ENCODE data around the gene SLC25A21.

The SLC25A21 gene

DNA sequence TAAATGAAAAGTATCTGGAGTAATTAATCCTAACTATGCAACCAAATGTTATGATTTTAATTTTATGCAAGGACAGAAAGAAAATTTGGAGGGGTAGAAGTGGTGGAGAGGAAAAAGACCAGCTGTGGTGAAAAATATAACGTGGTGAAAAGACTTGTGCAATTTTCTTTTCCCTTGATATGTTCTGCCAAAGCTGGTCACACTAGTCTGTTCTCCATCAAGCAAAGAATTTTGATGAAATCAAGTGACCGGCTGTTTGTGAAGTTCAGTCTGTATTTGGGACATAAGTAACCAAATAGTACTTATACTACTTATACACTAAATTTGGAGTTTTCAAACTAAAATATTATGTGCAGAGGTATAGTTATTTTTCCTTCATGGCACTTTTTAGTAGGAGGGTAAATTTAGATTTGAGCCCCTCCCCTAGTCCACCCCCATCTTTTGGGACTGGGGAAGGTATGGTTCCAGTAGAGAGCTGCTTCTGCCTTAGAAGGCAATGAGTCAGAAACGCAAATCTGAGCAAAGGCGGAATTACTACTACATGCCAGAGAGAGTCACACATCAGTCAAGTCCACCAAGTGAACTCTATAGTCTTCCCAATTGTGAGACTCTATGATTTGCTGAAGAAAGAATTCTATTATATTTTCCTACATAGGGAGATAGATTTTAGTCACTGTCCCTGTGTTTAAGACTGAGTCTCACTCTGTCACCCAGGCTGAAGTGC lies 229.7 kb downstream of the SLC25A21 start:
- DNase-seq: no peak
- TF ChIP-seq GATA1 (IDR thresholded peaks at IDR 0.05; ENCODE audit: low read depth, low read length): no peak
- TF ChIP-seq POLR2A (IDR thresholded peaks at IDR 0.05; ENCODE audit: low read length): no peak

DNA sequence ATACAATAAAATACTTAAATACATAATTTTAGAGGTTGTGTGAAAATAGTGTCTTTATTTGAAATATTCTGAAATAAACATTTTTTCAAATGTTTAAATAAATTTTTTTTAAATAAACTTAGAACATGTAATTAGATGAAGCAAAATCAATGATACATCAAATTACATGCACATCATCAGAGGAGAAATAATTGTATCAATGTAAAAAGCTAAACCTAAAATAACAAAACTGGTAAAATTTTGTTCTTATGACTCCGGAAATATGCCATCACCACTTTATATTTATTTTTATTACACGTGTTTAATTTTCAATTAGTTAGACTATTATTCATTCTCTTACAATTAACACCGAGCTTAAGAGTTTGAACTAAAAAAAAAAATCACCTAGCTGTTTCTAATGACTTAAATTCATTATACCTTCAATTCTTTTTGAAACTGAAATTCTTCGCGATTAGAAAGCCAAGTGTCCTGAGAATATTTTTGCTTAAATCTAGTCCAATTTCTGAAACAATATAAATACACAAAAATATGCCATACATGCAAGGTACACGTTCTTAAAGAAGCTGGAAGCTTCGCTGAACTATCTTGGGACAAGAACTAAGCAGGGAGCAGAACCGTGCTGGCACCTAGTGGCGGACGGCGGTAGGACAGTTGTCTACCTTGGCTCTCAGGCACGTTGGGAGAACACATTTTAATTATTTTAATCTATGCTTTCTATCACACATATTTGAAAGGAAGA lies 230.5 kb downstream of the SLC25A21 start:
- DNase-seq: peak; percentile 68 to 85
- no peak for TF ChIP-seq POLR2A (IDR thresholded peaks at IDR 0.05; ENCODE audit: low read length)
- TF ChIP-seq GATA1 (IDR thresholded peaks at IDR 0.05; ENCODE audit: low read depth, low read length): no peak

DNA sequence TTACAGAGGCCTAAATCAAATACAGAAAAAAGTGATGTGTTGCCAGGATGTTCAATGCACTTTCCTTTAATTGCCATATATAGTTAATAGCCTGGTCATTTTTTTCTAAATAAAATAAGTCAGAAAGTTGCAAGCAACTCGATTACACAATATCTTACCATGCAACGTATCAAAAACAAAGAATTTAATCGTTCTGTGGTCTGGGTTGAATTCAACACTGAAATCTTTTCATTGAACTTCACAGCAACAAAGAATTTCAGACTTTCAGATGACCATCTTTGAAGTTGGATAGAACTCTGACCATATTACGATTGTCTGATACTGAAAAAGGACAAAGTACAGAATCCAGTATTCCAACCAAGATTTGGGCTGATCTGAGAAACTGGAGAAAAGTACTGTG lies 231.9 kb downstream of the SLC25A21 start:
- no peak for TF ChIP-seq POLR2A (IDR thresholded peaks at IDR 0.05; ENCODE audit: low read length)
- no peak for TF ChIP-seq GATA1 (IDR thresholded peaks at IDR 0.05; ENCODE audit: low read depth, low read length)
- DNase-seq: no peak

GRCh38 chr14:36939265-36939664 lies 233.1 kb downstream of the SLC25A21 start:
- DNase-seq: no peak

GRCh38 chr14:36938678-36939077 lies 233.7 kb downstream of the SLC25A21 start:
- TF ChIP-seq GATA1 (IDR thresholded peaks at IDR 0.05; ENCODE audit: low read depth, low read length): no peak
- TF ChIP-seq POLR2A (IDR thresholded peaks at IDR 0.05; ENCODE audit: low read length): no peak
- DNase-seq: no peak

More at GRCh38 chr14:36939265-36939664, 233.1 kb downstream of the SLC25A21 start:
- TF ChIP-seq POLR2A (IDR thresholded peaks at IDR 0.05; ENCODE audit: low read length) (no peak), GATA1 (IDR thresholded peaks at IDR 0.05; ENCODE audit: low read depth, low read length) (no peak)

GRCh38 chr14:36935976-36936678 lies 236.3 kb downstream of the SLC25A21 start:
- DNase-seq: no peak
- no peak for TF ChIP-seq GATA1 (IDR thresholded peaks at IDR 0.05; ENCODE audit: low read depth, low read length)
- TF ChIP-seq POLR2A (IDR thresholded peaks at IDR 0.05; ENCODE audit: low read length): no peak

GRCh38 chr14:36934304-36934703 lies 238.1 kb downstream of the SLC25A21 start:
- no peak for DNase-seq
- TF ChIP-seq GATA1 (IDR thresholded peaks at IDR 0.05; ENCODE audit: low read depth, low read length) (no peak), POLR2A (IDR thresholded peaks at IDR 0.05; ENCODE audit: low read length) (no peak)

GRCh38 chr14:36931791-36932190 lies 240.6 kb downstream of the SLC25A21 start:
- no peak for DNase-seq
- no peak for TF ChIP-seq POLR2A (IDR thresholded peaks at IDR 0.05; ENCODE audit: low read length)

GRCh38 chr14:36928432-36928831 lies 244.0 kb downstream of the SLC25A21 start:
- DNase-seq: no peak
- no peak for TF ChIP-seq GATA1 (IDR thresholded peaks at IDR 0.05; ENCODE audit: low read depth, low read length)
- TF ChIP-seq POLR2A (IDR thresholded peaks at IDR 0.05; ENCODE audit: low read length): no peak

GRCh38 chr14:36925094-36925493 lies 247.3 kb downstream of the SLC25A21 start:
- TF ChIP-seq GATA1 (IDR thresholded peaks at IDR 0.05; ENCODE audit: low read depth, low read length): no peak
- TF ChIP-seq POLR2A (IDR thresholded peaks at IDR 0.05; ENCODE audit: low read length): no peak
- no peak for DNase-seq

GRCh38 chr14:36916668-36917067 lies 255.7 kb downstream of the SLC25A21 start:
- TF ChIP-seq GATA1 (IDR thresholded peaks at IDR 0.05; ENCODE audit: low read depth, low read length) (no peak), POLR2A (IDR thresholded peaks at IDR 0.05; ENCODE audit: low read length) (no peak)
- DNase-seq: no peak

- TF ChIP-seq GATA1 (IDR thresholded peaks at IDR 0.05; ENCODE audit: low read depth, low read length) (no peak), POLR2A (IDR thresholded peaks at IDR 0.05; ENCODE audit: low read length) (no peak)
- DNase-seq: no peak
These were observed 257.3 kb downstream of the SLC25A21 start for GRCh38 chr14:36915081-36915480.

DNA sequence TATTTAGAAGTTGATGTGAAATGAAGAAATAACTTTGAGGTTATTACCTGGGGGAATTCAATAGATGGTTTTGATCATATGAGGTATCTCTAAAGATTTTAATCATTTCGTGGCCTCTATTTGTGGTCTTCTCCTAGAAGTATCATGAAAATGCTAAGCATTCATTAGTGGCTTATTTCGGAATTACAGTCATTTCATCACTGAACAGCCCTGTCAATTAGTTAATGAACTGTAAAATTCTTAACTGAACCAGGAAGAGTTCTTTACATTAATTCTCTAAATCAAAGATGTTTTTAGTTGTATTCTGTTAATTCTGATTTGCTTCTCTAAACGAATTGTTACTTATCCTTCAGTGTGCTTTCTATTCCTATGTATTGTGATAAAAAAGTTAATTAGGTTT lies 261.8 kb downstream of the SLC25A21 start:
- TF ChIP-seq GATA1 (IDR thresholded peaks at IDR 0.05; ENCODE audit: low read depth, low read length): no peak
- no peak for TF ChIP-seq POLR2A (IDR thresholded peaks at IDR 0.05; ENCODE audit: low read length)

DNA sequence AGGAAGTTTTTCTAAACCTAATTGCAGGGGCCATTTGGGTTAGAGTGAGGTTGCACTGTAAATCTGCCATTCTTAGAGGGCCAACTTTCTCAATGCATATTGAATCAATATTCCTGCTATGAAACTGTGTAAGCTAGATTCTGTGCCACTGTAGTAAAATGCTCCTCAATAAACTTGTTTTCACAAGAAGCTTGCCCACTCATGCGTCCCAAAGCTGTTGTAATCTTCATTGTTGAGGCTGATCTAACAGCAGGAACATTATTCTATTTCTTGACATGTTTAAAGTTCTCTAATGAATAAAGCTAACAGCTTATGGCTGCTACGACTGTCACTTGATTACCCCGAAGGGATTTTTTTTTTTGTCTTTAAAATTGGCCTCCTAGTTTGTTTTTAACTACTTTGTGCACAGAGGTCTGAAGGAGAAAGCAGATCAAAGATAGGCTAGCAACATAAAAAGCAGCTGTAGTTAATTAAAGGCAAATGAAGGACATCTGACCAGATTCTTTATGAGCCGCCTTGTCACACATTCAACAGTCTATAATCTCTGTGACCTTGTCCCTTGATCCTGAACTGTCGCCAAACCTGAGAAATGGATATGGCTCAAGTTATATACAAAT lies 267.0 kb downstream of the SLC25A21 start:
- no peak for TF ChIP-seq GATA1 (IDR thresholded peaks at IDR 0.05; ENCODE audit: low read depth, low read length)
- no peak for TF ChIP-seq POLR2A (IDR thresholded peaks at IDR 0.05; ENCODE audit: low read length)
- DNase-seq: no peak

More for the DNA sequence above, 261.8 kb downstream of the SLC25A21 start:
- DNase-seq: no peak
